ENCODE results near the gene ANO1.

Gene ANO1

GRCh38 chr11:70067036-70067435 lies 11.1 kb upstream of the ANO1 start:
- peaks cover 53% of the 10 kb centered on the region for H3K27me3 ChIP-seq (ENCODE audit: low read depth, low read length)
- H3K4me3 ChIP-seq (ENCODE audit: low read length): no peak overlapping the region

DNA sequence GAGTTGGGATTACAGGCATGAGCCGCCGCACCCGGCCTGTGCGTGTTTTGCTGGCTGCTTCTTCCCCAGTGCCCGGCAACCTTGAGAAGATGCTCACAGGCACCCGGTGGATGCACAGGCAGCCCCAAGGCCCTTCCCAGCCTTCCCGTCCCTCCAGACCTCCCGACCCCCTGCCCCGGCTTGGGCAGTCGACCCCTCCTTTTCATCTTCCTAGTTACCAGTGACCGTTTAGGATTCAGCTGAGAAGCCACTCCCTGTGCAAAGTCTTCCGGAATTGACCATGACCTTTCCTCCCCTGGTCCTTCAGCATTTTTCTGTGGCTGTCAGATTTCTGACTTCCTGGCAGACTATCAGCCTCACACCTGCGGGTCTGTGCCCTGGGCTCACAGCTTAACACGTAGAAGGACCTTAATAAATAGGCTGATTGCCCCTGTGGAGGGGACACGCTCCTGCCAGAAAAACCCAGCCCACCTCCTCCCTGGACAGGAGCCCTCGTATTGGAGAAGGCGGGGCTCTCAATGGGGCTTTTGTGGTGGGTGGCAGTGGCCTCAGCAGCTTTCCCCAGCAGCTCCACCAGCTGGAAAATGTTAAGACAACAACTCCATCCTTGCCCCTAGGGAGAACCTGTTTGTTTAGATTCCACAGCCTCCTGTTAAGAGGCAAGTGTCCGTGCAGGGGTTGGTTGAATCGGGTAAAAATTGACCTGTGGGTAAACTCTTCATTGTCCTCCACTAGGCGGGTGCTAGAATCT lies 10.4 kb upstream of the ANO1 start:
- Histone ChIP-seq H4K20me1 (ENCODE audit: insufficient read depth, low read length) (no peaks in the 10 kb centered on the region), H3K4me3 (ENCODE audit: low read length) (no peak overlapping the region), H3K36me3 (replicated peaks; ENCODE audit: low read depth, low read length) (no peaks in the 10 kb centered on the region), H3K4me1 (ENCODE audit: low read length) (no peaks in the 10 kb centered on the region), H3K27ac (ENCODE audit: low read length) (no peak overlapping the region), H3K27me3 (ENCODE audit: low read depth, low read length) (peaks cover 60% of the 10 kb centered on the region), H3K79me2 (ENCODE audit: low read length) (no peaks in the 10 kb centered on the region), H3K9me3 (ENCODE audit: insufficient read depth, low read length) (no peaks in the 10 kb centered on the region), H3K9ac (ENCODE audit: low read length) (no peak overlapping the region), H3K4me2 (ENCODE audit: low read length) (no peak overlapping the region), H2AFZ (ENCODE audit: low read depth, low read length) (no peak overlapping the region)
- no peak for TF ChIP-seq EZH2phosphoT487 (IDR thresholded peaks at IDR 0.05; ENCODE audit: low read depth)
- TF ChIP-seq, protein P1, sequence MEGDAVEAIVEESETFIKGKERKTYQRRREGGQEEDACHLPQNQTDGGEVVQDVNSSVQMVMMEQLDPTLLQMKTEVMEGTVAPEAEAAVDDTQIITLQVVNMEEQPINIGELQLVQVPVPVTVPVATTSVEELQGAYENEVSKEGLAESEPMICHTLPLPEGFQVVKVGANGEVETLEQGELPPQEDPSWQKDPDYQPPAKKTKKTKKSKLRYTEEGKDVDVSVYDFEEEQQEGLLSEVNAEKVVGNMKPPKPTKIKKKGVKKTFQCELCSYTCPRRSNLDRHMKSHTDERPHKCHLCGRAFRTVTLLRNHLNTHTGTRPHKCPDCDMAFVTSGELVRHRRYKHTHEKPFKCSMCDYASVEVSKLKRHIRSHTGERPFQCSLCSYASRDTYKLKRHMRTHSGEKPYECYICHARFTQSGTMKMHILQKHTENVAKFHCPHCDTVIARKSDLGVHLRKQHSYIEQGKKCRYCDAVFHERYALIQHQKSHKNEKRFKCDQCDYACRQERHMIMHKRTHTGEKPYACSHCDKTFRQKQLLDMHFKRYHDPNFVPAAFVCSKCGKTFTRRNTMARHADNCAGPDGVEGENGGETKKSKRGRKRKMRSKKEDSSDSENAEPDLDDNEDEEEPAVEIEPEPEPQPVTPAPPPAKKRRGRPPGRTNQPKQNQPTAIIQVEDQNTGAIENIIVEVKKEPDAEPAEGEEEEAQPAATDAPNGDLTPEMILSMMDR (IDR thresholded peaks at IDR 0.05; ENCODE audit: low read depth, low read length): no peak

More at GRCh38 chr11:70067036-70067435, 11.1 kb upstream of the ANO1 start:
- no peaks in the 10 kb centered on the region for H3K36me3 ChIP-seq (replicated peaks; ENCODE audit: low read depth, low read length)
- TF ChIP-seq, protein P1 (IDR thresholded peaks at IDR 0.05; ENCODE audit: low read depth, low read length): no peak
- TF ChIP-seq EZH2phosphoT487 (IDR thresholded peaks at IDR 0.05; ENCODE audit: low read depth): no peak
- no peak overlapping the region for H3K27ac ChIP-seq (ENCODE audit: low read length)
- no peaks in the 10 kb centered on the region for H3K79me2 ChIP-seq (ENCODE audit: low read length)
- no peak overlapping the region for H3K4me2 ChIP-seq (ENCODE audit: low read length)
- H4K20me1 ChIP-seq (ENCODE audit: insufficient read depth, low read length): no peaks in the 10 kb centered on the region
- H2AFZ ChIP-seq (ENCODE audit: low read depth, low read length): no peak overlapping the region
- no peaks in the 10 kb centered on the region for H3K4me1 ChIP-seq (ENCODE audit: low read length)
- H3K9me3 ChIP-seq (ENCODE audit: insufficient read depth, low read length): no peaks in the 10 kb centered on the region
- H3K9ac ChIP-seq (ENCODE audit: low read length): no peak overlapping the region

- Histone ChIP-seq H3K4me1 (ENCODE audit: low read length) (no peaks in the 10 kb centered on the region), H4K20me1 (ENCODE audit: insufficient read depth, low read length) (no peaks in the 10 kb centered on the region), H3K79me2 (ENCODE audit: low read length) (no peaks in the 10 kb centered on the region), H3K9ac (ENCODE audit: low read length) (no peak overlapping the region), H3K9me3 (ENCODE audit: insufficient read depth, low read length) (no peaks in the 10 kb centered on the region), H3K4me3 (ENCODE audit: low read length) (no peak overlapping the region), H3K27ac (ENCODE audit: low read length) (no peak overlapping the region), H2AFZ (ENCODE audit: low read depth, low read length) (no peak overlapping the region), H3K4me2 (ENCODE audit: low read length) (no peak overlapping the region), H3K36me3 (replicated peaks; ENCODE audit: low read depth, low read length) (no peaks in the 10 kb centered on the region), H3K27me3 (ENCODE audit: low read depth, low read length) (peaks cover 66% of the 10 kb centered on the region)
- no peak for TF ChIP-seq EZH2phosphoT487 (IDR thresholded peaks at IDR 0.05; ENCODE audit: low read depth)
- TF ChIP-seq, protein P1 (IDR thresholded peaks at IDR 0.05; ENCODE audit: low read depth, low read length): no peak
Observed at GRCh38 chr11:70068345-70068744, 9.8 kb upstream of the ANO1 start.

DNA sequence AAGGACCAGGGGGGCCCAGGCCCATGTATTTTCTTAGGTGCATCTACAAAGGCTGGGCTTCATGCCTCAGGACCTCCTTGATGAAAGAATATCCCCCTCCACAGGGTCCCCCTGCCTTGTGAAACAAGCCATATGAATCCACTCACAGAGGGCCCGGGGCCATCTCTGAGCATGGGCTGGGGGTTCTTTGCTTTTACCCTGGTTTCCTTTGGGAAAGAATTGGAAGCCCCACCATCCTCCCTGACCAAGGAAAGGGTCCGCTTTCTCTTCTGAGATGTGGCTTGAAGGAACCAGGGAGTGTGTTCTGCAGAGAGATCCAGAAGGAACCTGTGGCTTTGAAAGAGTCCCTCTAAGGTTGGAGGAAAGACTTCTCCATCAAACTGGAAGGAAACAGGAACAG lies 9.2 kb upstream of the ANO1 start:
- TF ChIP-seq, protein P1 (IDR thresholded peaks at IDR 0.05; ENCODE audit: low read depth, low read length): no peak
- TF ChIP-seq EZH2phosphoT487 (IDR thresholded peaks at IDR 0.05; ENCODE audit: low read depth): no peak
- no peaks in the 10 kb centered on the region for H3K36me3 ChIP-seq (replicated peaks; ENCODE audit: low read depth, low read length)
- no peaks in the 10 kb centered on the region for H4K20me1 ChIP-seq (ENCODE audit: insufficient read depth, low read length)
- peaks cover 63% of the 10 kb centered on the region for H3K27me3 ChIP-seq (ENCODE audit: low read depth, low read length)
- H3K79me2 ChIP-seq (ENCODE audit: low read length): no peaks in the 10 kb centered on the region
- H3K4me3 ChIP-seq (ENCODE audit: low read length): no peak overlapping the region
- no peak overlapping the region for H2AFZ ChIP-seq (ENCODE audit: low read depth, low read length)
- H3K27ac ChIP-seq (ENCODE audit: low read length): no peak overlapping the region
- H3K4me2 ChIP-seq (ENCODE audit: low read length): no peak overlapping the region
- H3K4me1 ChIP-seq (ENCODE audit: low read length): no peaks in the 10 kb centered on the region
- H3K9ac ChIP-seq (ENCODE audit: low read length): no peak overlapping the region
- H3K9me3 ChIP-seq (ENCODE audit: insufficient read depth, low read length): no peaks in the 10 kb centered on the region

Data from OCI-LY3 (cell line).